SU-DHL-6 (cell line): ENCODE results near the gene NBEA.

Experiments
- H2AFZ ChIP-seq: fragments of 200-600 bp; sonication (generic); 2 replicates; pipeline ENCODE4 v1.6.1; 2014; ENCODE audit warnings: low read depth, mild to moderate bottlenecking, moderate library complexity, mixed read lengths, antibody characterized with exemption, low read length; ENCODE audit not compliant: severe bottlenecking
- H3F3A ChIP-seq: fragments of 200-600 bp; shearing (Covaris generic); 2 replicates; pipeline ENCODE4 v1.6.0; 2016; ENCODE audit warnings: antibody characterized with exemption, mild to moderate bottlenecking; ENCODE audit not compliant: insufficient read depth
- H3K27ac ChIP-seq: fragments of 200-600 bp; sonication (generic); 2 replicates; pipeline ENCODE4 v1.5.1; 2016; ENCODE audit warnings: low read depth, mild to moderate bottlenecking, low read length, moderate library complexity, mixed read lengths
- H3K27me3 ChIP-seq: fragments of 200-600 bp; sonication (generic), shearing (Covaris generic); 2 replicates; pipeline ENCODE4 v1.6.0; 2014; ENCODE audit warnings: mild to moderate bottlenecking, low read length
- H3K36me3 ChIP-seq: fragments of 200-600 bp; sonication (generic); 2 replicates; pipeline ENCODE4 v1.6.1; 2014; ENCODE audit warnings: mild to moderate bottlenecking, low read length, mixed read lengths
- H3K4me2 ChIP-seq: fragments of 300-600, 200-600 bp; shearing (Covaris generic), sonication (generic); 2 replicates; pipeline ENCODE4 v1.6.0; 2014; ENCODE audit warnings: low read length, low read depth, mild to moderate bottlenecking; ENCODE audit not compliant: poor library complexity, severe bottlenecking
- H3K4me3 ChIP-seq: fragments of 200-600 bp; sonication (generic); 2 replicates; pipeline ENCODE4 v1.5.1; 2014; ENCODE audit warnings: antibody characterized with exemption, low read length, mild to moderate bottlenecking, mixed read lengths; ENCODE audit not compliant: insufficient read depth, poor library complexity, severe bottlenecking
- H3K79me2 ChIP-seq: fragments of 200-600 bp; sonication (generic); 2 replicates; pipeline ENCODE4 v1.6.1; 2014; ENCODE audit warnings: mild to moderate bottlenecking, low read length, moderate library complexity; ENCODE audit not compliant: insufficient read depth
- H3K9ac ChIP-seq: fragments of 200-600 bp; sonication (generic); 2 replicates; pipeline ENCODE4 v1.7.0; 2014; ENCODE audit warnings: mild to moderate bottlenecking, low read length
- H3K9me2 ChIP-seq: fragments of 200-600 bp; sonication (generic); replicated peaks from 2 replicates; pipeline ENCODE4 v1.6.1; 2014; ENCODE audit warnings: low read length; ENCODE audit not compliant: insufficient read depth
- H3K9me3 ChIP-seq: fragments of 200-600 bp; sonication (generic); 2 replicates; pipeline ENCODE4 v1.6.1; 2014; ENCODE audit warnings: low read length, mixed read lengths; ENCODE audit not compliant: insufficient read depth
- H4K20me1 ChIP-seq: fragments of 200-600 bp; sonication (generic); 2 replicates; pipeline ENCODE4 v1.6.1; 2014; ENCODE audit warnings: low read depth, mild to moderate bottlenecking, antibody characterized with exemption, low read length, moderate library complexity, mixed read lengths
- EZH2phosphoT487 ChIP-seq: fragments of 200-600 bp; sonication (generic), shearing (Covaris generic); conservative IDR thresholded peaks from 2 replicates; pipeline ENCODE4 v1.6.1; 2018; ENCODE audit warnings: mild to moderate bottlenecking, antibody characterized with exemption, low read length, moderate library complexity, mixed read lengths
- TF ChIP-seq, protein P1 (sequence below): fragments of 200-600 bp; sonication (generic); IDR thresholded peaks from one replicate; pipeline ENCODE4 v1.5.1; 2017; ENCODE audit warnings: antibody characterized with exemption, mild to moderate bottlenecking, low read length, moderate library complexity; ENCODE audit not compliant: insufficient read depth, poor library complexity, severe bottlenecking

Gene NBEA

DNA sequence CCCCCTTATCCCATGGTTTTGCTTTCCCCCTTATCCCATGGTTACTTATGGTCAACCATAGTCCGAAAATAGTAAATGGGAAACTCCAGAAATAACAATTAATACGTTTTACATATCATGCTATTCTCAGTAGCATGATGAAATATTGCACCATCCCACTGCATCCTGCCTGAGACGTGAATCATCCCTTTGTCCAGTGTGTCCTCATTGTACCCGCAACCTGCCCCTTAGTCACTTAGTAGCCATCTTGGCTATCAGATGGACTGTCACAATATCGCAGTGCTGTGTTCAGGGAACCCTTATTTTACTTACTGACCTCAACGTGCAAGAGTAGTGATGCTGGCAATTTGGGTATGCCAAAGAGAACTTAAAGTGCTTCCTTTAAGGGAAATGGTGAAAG is 10.5 kb upstream of the NBEA start:
- Histone ChIP-seq H4K20me1 (no peaks in the 10 kb centered on the region), H3K9me3 (no peaks in the 10 kb centered on the region), H2AFZ (no peak overlapping the region), H3K9ac (no peak overlapping the region), H3K9me2 (no peaks in the 10 kb centered on the region), H3K36me3 (no peaks in the 10 kb centered on the region), H3K79me2 (no peaks in the 10 kb centered on the region), H3F3A (no peaks in the 10 kb centered on the region), H3K4me3 (no peak overlapping the region), H3K27me3 (no peaks in the 10 kb centered on the region), H3K27ac (no peak overlapping the region), H3K4me2 (no peak overlapping the region)
- no peak for TF ChIP-seq EZH2phosphoT487
- TF ChIP-seq, protein P1, sequence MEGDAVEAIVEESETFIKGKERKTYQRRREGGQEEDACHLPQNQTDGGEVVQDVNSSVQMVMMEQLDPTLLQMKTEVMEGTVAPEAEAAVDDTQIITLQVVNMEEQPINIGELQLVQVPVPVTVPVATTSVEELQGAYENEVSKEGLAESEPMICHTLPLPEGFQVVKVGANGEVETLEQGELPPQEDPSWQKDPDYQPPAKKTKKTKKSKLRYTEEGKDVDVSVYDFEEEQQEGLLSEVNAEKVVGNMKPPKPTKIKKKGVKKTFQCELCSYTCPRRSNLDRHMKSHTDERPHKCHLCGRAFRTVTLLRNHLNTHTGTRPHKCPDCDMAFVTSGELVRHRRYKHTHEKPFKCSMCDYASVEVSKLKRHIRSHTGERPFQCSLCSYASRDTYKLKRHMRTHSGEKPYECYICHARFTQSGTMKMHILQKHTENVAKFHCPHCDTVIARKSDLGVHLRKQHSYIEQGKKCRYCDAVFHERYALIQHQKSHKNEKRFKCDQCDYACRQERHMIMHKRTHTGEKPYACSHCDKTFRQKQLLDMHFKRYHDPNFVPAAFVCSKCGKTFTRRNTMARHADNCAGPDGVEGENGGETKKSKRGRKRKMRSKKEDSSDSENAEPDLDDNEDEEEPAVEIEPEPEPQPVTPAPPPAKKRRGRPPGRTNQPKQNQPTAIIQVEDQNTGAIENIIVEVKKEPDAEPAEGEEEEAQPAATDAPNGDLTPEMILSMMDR: no peak

DNA sequence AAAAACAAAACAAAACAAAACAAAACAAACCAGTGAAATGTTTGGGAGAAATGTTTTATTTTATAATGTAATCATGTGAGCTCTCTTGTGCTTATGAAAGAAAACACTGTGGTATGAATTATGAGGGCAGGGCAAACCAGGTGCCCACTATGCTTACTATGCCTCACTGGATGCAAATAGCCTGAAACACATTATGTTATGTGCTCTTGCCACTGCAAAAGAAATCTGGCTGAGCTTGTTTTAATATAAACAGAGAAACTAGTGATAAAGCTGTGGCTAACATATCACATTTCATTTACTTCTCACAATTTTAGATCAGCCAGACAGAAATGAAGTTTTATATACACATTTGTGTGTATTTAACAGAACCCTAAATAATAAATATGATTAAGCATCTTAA is 8.7 kb upstream of the NBEA start:
- H3K9ac ChIP-seq: no peak overlapping the region
- no peak overlapping the region for H2AFZ ChIP-seq
- H3K27ac ChIP-seq: no peak overlapping the region
- no peaks in the 10 kb centered on the region for H3K27me3 ChIP-seq
- no peaks in the 10 kb centered on the region for H3K9me3 ChIP-seq
- no peaks in the 10 kb centered on the region for H4K20me1 ChIP-seq
- no peaks in the 10 kb centered on the region for H3K9me2 ChIP-seq
- H3K36me3 ChIP-seq: no peaks in the 10 kb centered on the region
- H3F3A ChIP-seq: no peaks in the 10 kb centered on the region
- TF ChIP-seq, protein P1: no peak
- no peak for TF ChIP-seq EZH2phosphoT487
- no peak overlapping the region for H3K4me3 ChIP-seq
- H3K79me2 ChIP-seq: no peaks in the 10 kb centered on the region
- no peak overlapping the region for H3K4me2 ChIP-seq

DNA sequence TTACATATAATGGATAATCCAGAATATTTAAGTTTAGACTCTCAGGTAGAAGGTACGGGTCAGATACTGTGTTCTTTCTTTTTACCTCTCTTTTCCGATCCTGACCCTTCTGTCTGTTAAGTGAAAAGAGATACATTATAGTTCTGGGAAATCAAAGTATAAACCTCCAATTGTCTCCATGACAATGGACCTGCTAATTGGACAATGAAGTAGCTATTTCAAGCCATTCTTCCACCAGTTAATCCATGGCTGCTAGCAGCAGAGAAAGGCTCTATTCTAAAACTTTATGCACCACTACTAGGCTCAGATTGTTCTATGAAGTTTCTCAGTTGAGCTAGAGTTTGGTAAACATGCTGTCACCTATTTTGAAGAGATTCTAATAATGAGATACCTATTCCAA is 8.3 kb upstream of the NBEA start:
- Histone ChIP-seq H4K20me1 (no peaks in the 10 kb centered on the region), H2AFZ (no peak overlapping the region), H3F3A (no peaks in the 10 kb centered on the region), H3K4me2 (no peak overlapping the region), H3K27ac (no peak overlapping the region), H3K9me2 (no peaks in the 10 kb centered on the region), H3K36me3 (no peaks in the 10 kb centered on the region), H3K79me2 (no peaks in the 10 kb centered on the region), H3K27me3 (no peaks in the 10 kb centered on the region), H3K9ac (no peak overlapping the region), H3K4me3 (no peak overlapping the region), H3K9me3 (no peaks in the 10 kb centered on the region)
- TF ChIP-seq, protein P1: no peak
- TF ChIP-seq EZH2phosphoT487: no peak

DNA sequence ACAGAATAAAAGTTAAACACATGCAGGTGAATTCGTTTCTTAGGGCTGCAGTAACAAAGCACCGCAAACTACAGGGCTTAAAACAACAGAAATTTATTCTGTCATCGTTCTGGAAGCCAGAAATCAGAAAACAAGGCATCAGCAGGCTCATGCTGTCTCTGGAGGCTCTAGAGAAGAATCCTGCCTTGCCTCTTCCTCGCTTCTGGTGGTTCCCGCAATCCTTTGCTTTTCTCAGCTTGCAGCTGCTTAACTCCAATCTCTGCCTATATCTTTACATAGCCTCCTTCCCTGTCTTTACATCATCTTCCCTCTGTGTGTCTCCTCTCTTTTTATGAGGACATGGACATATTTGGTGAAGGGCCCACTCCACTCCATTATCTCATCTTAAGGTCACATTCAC is 6.2 kb upstream of the NBEA start:
- H3K9me2 ChIP-seq: no peaks in the 10 kb centered on the region
- H3K9me3 ChIP-seq: no peaks in the 10 kb centered on the region
- no peak overlapping the region for H3K9ac ChIP-seq
- no peaks in the 10 kb centered on the region for H3K27me3 ChIP-seq
- no peaks in the 10 kb centered on the region for H3K36me3 ChIP-seq
- no peak overlapping the region for H3K27ac ChIP-seq
- H2AFZ ChIP-seq: no peak overlapping the region
- no peaks in the 10 kb centered on the region for H4K20me1 ChIP-seq
- no peak overlapping the region for H3K4me2 ChIP-seq
- H3K4me3 ChIP-seq: no peak overlapping the region
- H3F3A ChIP-seq: peaks cover 3% of the 10 kb centered on the region; the same call in 1 of the 2 replicates
- TF ChIP-seq EZH2phosphoT487: no peak
- TF ChIP-seq, protein P1: no peak
- H3K79me2 ChIP-seq: no peaks in the 10 kb centered on the region
